Suppressor macrophage (primary cell): ENCODE data around the gene CSTB.

Experiments
- DNase-seq, 4 experiments: peaks; one replicate each; pipeline ENCODE4 v3.0.0-alpha.2; 2020 to 2022

The CSTB gene

GRCh38 chr21:43810505-43811261 is 34.6 kb upstream of the CSTB start:
- DNase-seq = peak; percentile 88 to 96 (median 94)

GRCh38 chr21:43809853-43810504 is 33.9 kb upstream of the CSTB start:
- DNase-seq = no peak

- no peak for DNase-seq
Observed at GRCh38 chr21:43809346-43809799, 33.3 kb upstream of the CSTB start.

GRCh38 chr21:43808832-43809251 is 32.7 kb upstream of the CSTB start:
- DNase-seq = no peak

- no peak for DNase-seq
Observed at GRCh38 chr21:43808367-43808766, 32.3 kb upstream of the CSTB start.

GRCh38 chr21:43806017-43806710 is 30.1 kb upstream of the CSTB start:
- peak in 1 of 4 experiments; percentile 2 for DNase-seq

GRCh38 chr21:43805275-43805800 is 29.2 kb upstream of the CSTB start:
- peak; percentile 80 to 90 (median 88) for DNase-seq

GRCh38 chr21:43803558-43804300 is 27.6 kb upstream of the CSTB start:
- DNase-seq = no peak

GRCh38 chr21:43802713-43803313 is 26.7 kb upstream of the CSTB start:
- no peak for DNase-seq

- DNase-seq = no peak
Observed at GRCh38 chr21:43801006-43801783, 25.1 kb upstream of the CSTB start.

- DNase-seq = no peak
Observed at GRCh38 chr21:43800566-43800965, 24.5 kb upstream of the CSTB start.

GRCh38 chr21:43800124-43800523 is 24.0 kb upstream of the CSTB start:
- DNase-seq = no peak

GRCh38 chr21:43799301-43799840 is 23.3 kb upstream of the CSTB start:
- DNase-seq = peak in 1 of 4 experiments; percentile 2

- DNase-seq = peak in 1 of 4 experiments; percentile 2
Observed at GRCh38 chr21:43797925-43798715, 22.0 kb upstream of the CSTB start.

GRCh38 chr21:43797415-43797814 is 21.3 kb upstream of the CSTB start:
- no peak for DNase-seq

GRCh38 chr21:43794857-43795256 is 18.7 kb upstream of the CSTB start:
- DNase-seq = no peak

- no peak for DNase-seq
Observed at GRCh38 chr21:43794311-43794710, 18.2 kb upstream of the CSTB start.

- no peak for DNase-seq
Observed at GRCh38 chr21:43793243-43793642, 17.1 kb upstream of the CSTB start.

GRCh38 chr21:43792406-43792805 is 16.3 kb upstream of the CSTB start:
- no peak for DNase-seq

GRCh38 chr21:43790010-43790524 is 14.0 kb upstream of the CSTB start:
- no peak for DNase-seq
